Lung (tissue), 12 donors: ENCODE measurements around the gene RCBTB1. TPM values are rescaled to one million over a fixed set of nuclear protein-coding genes. Genes with fewer than 3 reads are reported as not detected.

Experiments
- ATAC-seq: fragments of 200-7000 bp; cut with Tn5 transposase; one replicate; pipeline ENCODE4 v1.9.1; 2020; ENCODE audit warnings: moderate number of reproducible peaks; ENCODE audit not compliant: insufficient read depth, low FRiP score
- DNase-seq, 3 donors: peaks; one replicate each; pipeline ENCODE4 v3.0.0-alpha.2; 2013 to 2017
- H3K27ac ChIP-seq, 2 donors: one replicate each; pipeline ENCODE4 v1.5.1; 2013; ENCODE audit warnings: mild to moderate bottlenecking in 2 of 2, moderate library complexity in 2 of 2, control low read depth in 1 of 2, inconsistent platforms in 1 of 2, low read depth in 1 of 2, low read length in 1 of 2
- H3K27me3 ChIP-seq, 3 donors: one replicate each; pipeline ENCODE4 v1.5.1; 2013; ENCODE audit warnings: low read length in 2 of 3; ENCODE audit not compliant: control insufficient read depth in 3 of 3, insufficient read depth in 3 of 3
- H3K36me3 ChIP-seq, 4 donors: one replicate each; pipeline ENCODE4 v1.5.1; 2013; ENCODE audit warnings: low read length in 4 of 4, mild to moderate bottlenecking in 1 of 4, moderate library complexity in 1 of 4; ENCODE audit not compliant: control insufficient read depth in 4 of 4, insufficient read depth in 4 of 4
- H3K4me1 ChIP-seq, 5 donors: one replicate each; pipeline ENCODE4 v1.5.1; 2013; ENCODE audit warnings: low read length in 5 of 5, mild to moderate bottlenecking in 2 of 5, moderate library complexity in 1 of 5; ENCODE audit not compliant: control insufficient read depth in 5 of 5, insufficient read depth in 5 of 5
- H3K4me3 ChIP-seq: one replicate; pipeline ENCODE4 v1.5.1; 2013; ENCODE audit warnings: mild to moderate bottlenecking, control low read depth, moderate library complexity
- H3K9ac ChIP-seq, 2 donors: one replicate each; pipeline ENCODE4 v1.5.1; 2013; ENCODE audit warnings: low read length in 2 of 2, control low read depth in 1 of 2; ENCODE audit not compliant: insufficient read depth in 1 of 2
- H3K9me3 ChIP-seq, 4 donors: one replicate each; pipeline ENCODE4 v1.5.1; 2013; ENCODE audit warnings: low read length in 3 of 4, mild to moderate bottlenecking in 1 of 4, moderate library complexity in 1 of 4; ENCODE audit not compliant: control insufficient read depth in 4 of 4, insufficient read depth in 3 of 4
- CTCF ChIP-seq: IDR thresholded peaks from 2 replicates; pipeline ENCODE4 v1.5.1; 2012; ENCODE audit warnings: mild to moderate bottlenecking; ENCODE audit errors: control extremely low read depth, extremely low read depth
- WGBS, 2 donors: extraction: QIAGEN DNeasy Blood & Tissue Kit; methylation state at CpG; one replicate each; pipeline ENCODE4 v1.1.7; 2013; 5-methylcytosine and 5-hydroxymethylcytosine counted together
- polyA plus RNA-seq, 2 donors: library from polyadenylated mRNA; stranded (reverse); fragments of 200-250 nt; gene quantifications; one replicate each; pipeline ENCODE4 v1.2.1, GENCODE V29; 2013
- total RNA-seq, 2 donors: library from RNA; depleted of rRNA in 1 of 2; stranded (reverse); fragments of >200 nt in 1 of 2; gene quantifications; one replicate each; pipeline ENCODE4 v1.2.1, GENCODE V29; 2014 to 2021
- donor health status: control.
- donor health status: control.
- donor health status: Bipolar disorder and iron deficiency.
- donor health status: healthy.
- donor health status: DM: yes; HTN: yes; CAD: no.

Gene RCBTB1
- total and polyA plus RNA-seq, 4 donors, result 12.0 to 25.4 (median 17.8) TPM

GRCh38 chr13:49549289-49549688 is 36.1 kb downstream of the RCBTB1 start:
- ATAC-seq (no peak), DNase-seq (no peak)
- H3K27me3 ChIP-seq, result no peaks in the 10 kb centered on the region
- H3K36me3 ChIP-seq, result peaks cover 18 to 26% (median 20%) of the 10 kb centered on the region in 4 donors
- 84 to 86% methylated on average over 15 of the region's 15 CpGs for WGBS, 2 donors
- TF ChIP-seq CTCF, result no peak
- no peaks in the 10 kb centered on the region for H3K4me1 ChIP-seq
- H3K27ac ChIP-seq, result no peak overlapping the region
- H3K9ac ChIP-seq, result no peak overlapping the region
- H3K4me3 ChIP-seq, result no peak overlapping the region
- no peaks in the 10 kb centered on the region for H3K9me3 ChIP-seq

GRCh38 chr13:49546561-49546960 is 38.8 kb downstream of the RCBTB1 start:
- Histone ChIP-seq H3K9ac (no peak overlapping the region), H3K27ac (no peak overlapping the region), H3K4me1 (no peaks in the 10 kb centered on the region), H3K4me3 (no peak overlapping the region), H3K9me3 (no peaks in the 10 kb centered on the region), H3K27me3 (no peaks in the 10 kb centered on the region), H3K36me3 (peaks cover 15 to 26% (median 19%) of the 10 kb centered on the region in 4 donors)
- no peak for ATAC-seq
- no peak for DNase-seq
- whole genome bisulfite sequencing, 2 donors, result 96 to 98% methylated on average over 9 of the region's 9 CpGs
- TF ChIP-seq CTCF, result no peak

- Histone ChIP-seq H3K4me1 (no peaks in the 10 kb centered on the region), H3K9me3 (no peaks in the 10 kb centered on the region), H3K27ac (no peak overlapping the region), H3K4me3 (no peak overlapping the region), H3K36me3 (peaks cover 17 to 24% (median 21%) of the 10 kb centered on the region in 4 donors), H3K27me3 (no peaks in the 10 kb centered on the region), H3K9ac (no peak overlapping the region)
- no peak for TF ChIP-seq CTCF
- DNase-seq, result no peak
- no peak for ATAC-seq
- WGBS, 2 donors, result 81 to 97% methylated on average over 4 of the region's 4 CpGs
Measured at GRCh38 chr13:49545661-49546060, 39.7 kb downstream of the RCBTB1 start.

- Histone ChIP-seq H3K27me3 (no peaks in the 10 kb centered on the region), H3K4me1 (no peaks in the 10 kb centered on the region), H3K9me3 (no peaks in the 10 kb centered on the region), H3K9ac (no peak overlapping the region), H3K27ac (no peak overlapping the region), H3K36me3 (peaks cover 16 to 24% (median 20%) of the 10 kb centered on the region in 4 donors), H3K4me3 (no peak overlapping the region)
- 96 to 98% methylated on average over 3 of the region's 3 CpGs for WGBS, 2 donors
- DNase-seq (no peak), ATAC-seq (no peak)
- no peak for TF ChIP-seq CTCF
Measured at GRCh38 chr13:49543656-49544055, 41.7 kb downstream of the RCBTB1 start.
